Fibroblast of peridontal ligament (primary cell): ENCODE measurements around the gene SAMD1.

ENCODE experiments used
- DNase-seq: peaks from one replicate; pipeline ENCODE4 v3.0.0-alpha.2; 2010; ENCODE audit errors: extremely low read depth

The SAMD1 gene

GRCh38 chr19:14090509-14091080, at the start of gene SAMD1:
TSS of gene SAMD1 (minus strand) at chr19:14090751.
- peak; percentile 83 for DNase-seq

DNA sequence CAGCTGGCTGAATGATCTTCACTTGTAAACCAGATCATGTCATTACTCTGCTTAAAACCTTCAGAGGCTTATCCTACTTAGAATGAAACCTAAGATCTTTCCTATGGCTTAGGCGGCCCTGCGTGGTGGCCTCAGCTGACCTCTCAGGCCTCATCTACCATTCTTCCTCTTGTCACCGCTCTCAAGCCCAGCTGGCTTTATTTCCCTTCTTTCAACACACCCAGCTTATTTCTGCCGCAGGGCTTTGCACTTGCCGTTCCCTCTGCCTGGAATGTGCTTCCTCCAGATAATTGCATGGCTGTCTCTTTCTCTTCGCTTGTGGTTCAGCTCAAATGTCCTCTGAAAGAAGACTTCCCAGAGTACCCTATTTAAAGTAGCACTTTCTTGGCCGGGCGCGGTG, 49.4 kb upstream of the SAMD1 start:
- DNase-seq, result no peak

- DNase-seq, result peak; percentile 51
These were observed 48.2 kb upstream of the SAMD1 start for GRCh38 chr19:14138576-14139265.

- DNase-seq, result peak; percentile 100
These were observed 46.1 kb upstream of the SAMD1 start, which contains the start of gene ASF1B for GRCh38 chr19:14136509-14137281. TSS of gene ASF1B (minus strand) at chr19:14136589. CDS start at chr19:14136456, 133 bp downstream.

DNA sequence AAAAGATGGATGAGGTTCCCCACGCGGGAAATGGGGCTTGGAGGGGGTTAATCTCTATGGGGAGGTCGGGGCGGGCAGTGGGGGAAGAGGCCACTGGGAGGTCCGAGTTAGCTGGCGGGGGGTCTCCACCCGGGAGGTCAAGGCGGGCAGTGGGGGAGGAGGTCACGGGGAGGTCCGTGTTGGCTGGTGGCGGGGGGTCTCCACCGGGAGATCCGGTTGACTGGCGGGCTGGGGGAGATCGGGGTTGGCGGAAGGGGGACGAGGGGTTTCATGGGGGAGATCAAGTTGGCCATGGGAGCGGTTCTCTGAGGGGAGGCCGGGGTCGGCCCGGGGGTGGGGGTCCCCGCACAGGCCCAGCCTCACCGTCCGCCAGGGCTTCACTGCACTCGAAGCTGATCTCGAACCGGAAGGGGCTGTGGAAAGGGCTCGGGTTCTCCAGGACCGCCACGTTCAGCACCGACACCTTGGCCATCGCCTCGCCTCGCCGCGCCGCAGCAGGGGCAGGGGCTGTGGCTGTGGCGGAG, 45.5 kb upstream of the SAMD1 start:
- DNase-seq, result no peak

GRCh38 chr19:14135355-14135754, 44.8 kb upstream of the SAMD1 start:
- DNase-seq, result no peak

DNA sequence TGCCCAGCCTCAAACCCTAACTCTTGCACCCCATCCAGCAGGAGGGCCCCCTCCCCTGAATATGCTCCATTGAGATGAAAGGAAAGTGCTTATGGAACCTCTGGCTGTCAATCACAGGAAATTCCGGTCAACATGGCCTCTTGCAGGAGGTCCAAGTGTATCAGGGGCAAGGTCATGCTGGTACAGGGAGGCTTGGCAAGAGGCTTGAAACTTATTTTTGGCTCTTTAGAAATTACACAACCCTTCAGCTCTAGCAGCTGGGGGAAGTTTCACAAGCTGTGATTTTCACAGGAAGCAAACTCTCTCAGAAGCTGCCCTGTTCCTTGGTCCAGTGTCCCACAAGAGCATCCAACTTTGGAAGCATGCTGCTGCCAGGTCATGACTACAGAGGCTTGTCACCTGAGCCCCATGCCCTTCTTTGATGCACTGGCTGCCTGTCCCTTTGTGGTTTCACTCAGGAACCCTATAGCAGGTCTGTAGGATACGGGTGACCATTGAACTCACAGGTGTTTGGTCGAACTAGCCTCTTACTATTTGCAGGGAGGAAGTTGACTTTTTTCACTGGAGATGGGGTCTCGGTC, 37.5 kb upstream of the SAMD1 start:
- DNase-seq, result peak; percentile 31

DNA sequence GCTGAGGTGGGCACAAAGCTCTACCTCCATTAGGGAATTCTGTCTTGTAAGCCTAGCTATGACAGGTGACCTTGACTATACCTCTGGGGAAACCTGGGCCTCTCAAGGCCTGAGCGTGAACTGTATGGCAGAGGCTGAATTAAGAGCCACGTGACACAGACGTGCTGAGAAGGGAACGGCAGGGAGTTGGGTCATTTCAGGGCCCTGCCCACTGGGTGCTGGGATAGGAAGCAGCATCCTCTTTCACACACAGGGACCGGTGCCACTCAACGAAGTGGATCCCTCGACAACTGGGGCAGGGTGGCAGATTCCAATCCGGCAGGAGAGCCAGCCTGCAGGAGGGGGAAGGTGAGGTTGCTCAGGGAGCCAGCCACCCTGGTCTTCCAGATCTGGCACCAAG, 36.6 kb upstream of the SAMD1 start:
- no peak for DNase-seq

- no peak for DNase-seq
These were observed 32.4 kb upstream of the SAMD1 start for GRCh38 chr19:14122924-14123323.

GRCh38 chr19:14120497-14120780, 29.9 kb upstream of the SAMD1 start:
- DNase-seq, result no peak

DNA sequence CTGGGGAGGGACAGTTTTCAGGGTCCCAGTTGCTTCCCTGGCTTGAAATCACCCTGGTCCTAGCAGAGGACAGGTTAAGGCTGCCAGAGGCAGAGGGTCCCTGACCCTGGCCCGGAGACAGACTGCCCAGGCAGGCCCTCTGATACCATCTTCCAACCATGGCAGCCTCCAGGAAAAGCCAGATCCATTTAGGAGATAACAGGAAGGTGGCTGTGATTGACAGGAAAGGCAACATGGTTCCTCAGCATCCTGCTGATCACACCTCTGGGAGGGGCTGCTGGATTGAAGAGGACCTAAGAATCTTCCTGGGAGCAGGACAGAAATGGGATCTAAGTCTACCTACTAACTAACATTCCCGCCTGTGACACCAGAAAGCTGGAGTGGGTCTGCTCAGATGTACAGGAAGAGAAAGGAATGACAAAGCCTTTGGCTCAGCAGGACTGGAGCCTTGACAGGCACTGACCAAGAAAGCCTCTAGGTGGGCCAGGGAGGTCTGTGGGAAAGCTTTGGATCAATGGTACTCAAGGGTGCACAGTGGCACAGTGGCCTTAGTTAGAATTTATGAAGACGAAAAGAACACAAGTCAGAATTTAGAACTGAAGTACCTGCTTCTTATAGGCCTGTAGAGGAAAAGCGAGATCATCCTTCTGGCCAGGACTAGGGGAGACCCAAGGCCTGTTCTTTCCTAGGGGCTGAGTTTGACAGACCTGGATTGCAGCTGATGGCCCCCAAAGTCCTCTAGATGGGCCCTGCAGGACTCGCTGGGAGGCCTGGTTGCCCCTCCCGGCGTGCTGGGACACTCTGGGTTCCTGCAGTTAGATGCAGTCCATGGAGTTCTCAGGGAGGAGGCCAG, 29.3 kb upstream of the SAMD1 start:
- no peak for DNase-seq

DNA sequence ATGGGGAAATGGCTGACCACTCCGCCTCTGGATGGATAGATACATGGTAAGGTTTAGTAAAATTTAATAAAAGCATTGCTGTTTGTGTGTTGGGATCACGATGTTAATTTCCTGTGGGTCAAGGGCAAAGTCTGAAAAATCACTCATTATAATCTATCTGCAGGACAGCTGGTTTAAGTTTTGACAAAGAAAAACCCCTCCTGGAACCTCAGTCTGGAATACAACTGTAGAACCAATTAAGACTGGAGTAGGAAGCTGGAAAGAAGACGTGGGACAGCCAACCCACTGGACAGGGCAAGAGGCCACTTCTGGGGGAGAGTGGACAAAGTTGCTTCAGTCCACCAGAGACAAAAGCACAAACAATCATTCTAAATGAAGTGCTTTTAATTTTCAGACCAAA, 28.6 kb upstream of the SAMD1 start:
- DNase-seq, result no peak

- DNase-seq, result peak; percentile 69
These were observed 27.9 kb upstream of the SAMD1 start for GRCh38 chr19:14118165-14119051.

DNA sequence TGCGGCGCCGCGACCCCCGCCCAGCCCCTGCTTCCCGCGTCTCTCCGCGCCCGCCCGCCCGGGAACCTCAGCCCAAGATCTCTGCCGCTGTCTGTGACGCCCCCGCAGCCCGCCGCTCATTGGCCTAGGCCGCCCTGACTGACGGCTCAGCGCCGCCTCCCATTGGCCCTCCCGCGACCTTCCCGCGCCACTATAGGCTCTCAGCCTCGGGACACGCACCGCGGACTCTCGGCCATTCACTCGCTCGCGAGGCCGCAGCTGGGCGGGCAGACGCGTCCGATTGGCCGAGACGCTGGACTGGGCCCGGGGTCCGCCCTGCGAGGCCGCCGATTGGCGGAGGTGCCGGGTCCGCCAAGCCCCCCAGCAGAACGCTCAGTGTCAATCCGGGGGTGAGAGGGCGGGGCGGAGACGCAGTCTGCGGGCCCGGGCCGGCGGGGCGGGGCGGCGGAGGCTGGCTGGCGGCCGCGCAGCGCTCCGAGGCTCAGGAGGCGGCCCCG, 27.2 kb upstream of the SAMD1 start, which contains the start of gene PRKACA:
PRKACA (minus strand) TSS at position 95 of the 497 bp plus-strand sequence. CDS start 215 bp downstream, outside the sequence.
- DNase-seq, result peak; percentile 97

- no peak for DNase-seq
These were observed 26.5 kb upstream of the SAMD1 start for GRCh38 chr19:14116918-14117578.

DNA sequence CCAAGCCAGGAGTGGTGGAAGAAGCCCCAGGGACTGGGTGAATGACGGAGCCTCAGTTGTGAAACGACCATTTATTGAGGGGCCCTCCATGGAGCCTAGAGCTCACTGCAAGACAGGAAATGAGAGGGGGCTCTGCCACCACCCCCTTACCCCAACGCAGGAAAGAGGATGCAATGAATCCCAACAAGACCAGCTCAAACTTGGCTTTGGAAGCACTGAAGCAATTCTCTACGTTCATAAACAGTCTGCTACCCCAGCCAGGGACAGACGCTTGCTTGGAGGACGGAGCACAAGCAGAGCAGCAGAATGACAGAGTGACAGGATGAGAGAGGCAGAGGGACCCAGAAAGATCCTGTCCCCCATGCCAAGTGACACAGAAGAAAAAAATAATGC, 26.0 kb upstream of the SAMD1 start:
- no peak for DNase-seq

DNA sequence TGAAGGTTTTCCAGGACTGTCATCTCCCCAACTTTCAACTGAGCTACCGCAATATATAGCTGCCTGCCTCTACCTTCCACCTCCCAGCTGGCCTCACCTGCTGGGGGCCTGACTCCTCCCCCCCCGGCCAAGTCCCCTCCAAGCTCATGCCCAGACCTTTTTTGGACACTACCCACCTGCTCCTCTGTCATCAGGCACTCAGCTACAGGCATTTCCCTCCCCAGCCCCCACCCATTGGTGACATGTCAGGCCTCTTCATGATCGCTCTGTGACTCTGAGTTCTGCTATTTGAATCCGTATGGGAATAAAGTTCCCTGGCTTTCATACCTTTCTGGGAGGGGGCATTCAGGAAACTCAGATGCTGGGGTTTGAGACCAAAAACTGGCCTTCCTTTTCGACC, 25.2 kb upstream of the SAMD1 start:
- DNase-seq, result no peak

DNA sequence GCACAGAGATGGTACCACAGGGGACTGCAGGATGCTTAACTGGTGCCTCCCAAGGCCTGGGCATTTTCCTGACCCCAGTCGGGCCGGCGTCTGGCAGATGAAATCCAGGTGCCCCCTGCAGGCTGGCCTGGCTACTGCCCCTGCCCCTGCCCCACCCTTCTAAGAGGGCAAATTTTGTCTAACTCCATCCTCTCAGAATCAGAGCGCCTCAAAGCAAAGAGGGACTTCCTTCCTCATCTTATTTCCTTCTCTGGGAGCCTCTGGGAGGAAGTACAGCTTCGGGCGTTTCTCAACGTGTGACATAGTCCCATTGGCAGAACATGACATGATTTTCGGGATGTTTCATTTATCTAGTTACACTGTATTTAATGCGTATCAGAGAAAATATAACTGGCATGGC, 24.3 kb upstream of the SAMD1 start:
- no peak for DNase-seq

GRCh38 chr19:14114439-14114838, 23.9 kb upstream of the SAMD1 start:
- no peak for DNase-seq
